HepG2 (cell line): ENCODE data around the gene KRTAP5-8. TPM values are rescaled to one million over a fixed set of nuclear protein-coding genes. Genes with fewer than 3 reads are reported as not detected.

ENCODE experiments used
- ATAC-seq: fragments of 200-7000 bp; cut with Tn5 transposase; 3 replicates; pipeline ENCODE4 v1.9.1; 2020; ENCODE audit warnings: mild to moderate bottlenecking, moderate library complexity
- BruUV-seq: library from RNA; stranded (reverse); fragments of 400-500 nt; replicated peaks from 2 replicates; lab custom pipeline; 2021; lab: Mats Ljungman, UMichigan
- CTCF ChIA-PET: fragments of 300-600 bp; formaldehyde crosslinking; extraction: SDS; loops from one replicate; lab custom pipeline; 2021; ENCODE audit warnings: low total read pairs, inconsistent platforms, low intra/inter-chr PET ratio; lab: Yijun Ruan, JAX
- POLR2A ChIA-PET: fragments of 350-600 bp; sonication (Branson Sonifier 250); formaldehyde crosslinking; loops from one replicate; lab custom pipeline; 2020; ENCODE audit warnings: antibody characterized with exemption, inconsistent platforms; lab: Yijun Ruan, JAX
- DNase-seq: peaks from one replicate; pipeline ENCODE4 v3.0.0-alpha.2; 2015; ENCODE audit warnings: low spot score
- FAIRE-seq: peaks from 3 replicates; lab custom pipeline; 2011; peaks lifted over from hg19 to GRCh38; lab: Jason Lieb, UNC
- H2AFZ ChIP-seq: one replicate; pipeline ENCODE4 v1.6.1; 2011; ENCODE audit warnings: low read length, inconsistent platforms
- H3K27ac ChIP-seq: fragments of 300-600 bp; 3 replicates; pipeline ENCODE4 v1.8.0; 2011; ENCODE audit warnings: mixed run types, mild to moderate bottlenecking, mixed read lengths, low read length, inconsistent platforms; ENCODE audit not compliant: insufficient read depth; ENCODE audit errors: extremely low read length
- H3K27me3 ChIP-seq, 2 experiments: fragments of 200-600 bp in 1 of 2; 2 replicates in 1 of 2; 3 replicates in 1 of 2; pipeline versions ENCODE4 v1.6.0 to v1.8.0; 2011; ENCODE audit warnings: low read length in 2 of 2, mild to moderate bottlenecking in 2 of 2, moderate library complexity in 2 of 2, inconsistent platforms in 1 of 2; ENCODE audit not compliant: insufficient read depth in 2 of 2, control insufficient read depth in 1 of 2
- H3K36me3 ChIP-seq, 2 experiments: fragments of 200-600 bp in 1 of 2; replicated peaks in 1 of 2; 2 replicates in 1 of 2; 3 replicates in 1 of 2; pipeline versions ENCODE4 v1.5.1 to v1.8.0; 2011; ENCODE audit warnings: low read length in 2 of 2, inconsistent platforms in 1 of 2; ENCODE audit not compliant: insufficient read depth in 2 of 2, control insufficient read depth in 1 of 2
- H3K4me1 ChIP-seq: 2 replicates; pipeline ENCODE4 v1.5.1; 2012; ENCODE audit warnings: low read length, inconsistent platforms; ENCODE audit not compliant: insufficient read depth
- H3K4me2 ChIP-seq: 2 replicates; pipeline ENCODE4 v1.6.0; 2011; ENCODE audit warnings: low read depth, low read length, inconsistent platforms
- H3K4me3 ChIP-seq, 3 experiments: fragments of 200-600 bp in 1 of 3; sonication (generic), shearing (Covaris generic) in 1 of 3; replicated peaks in 1 of 3; 2 replicates each; pipeline ENCODE4 v1.5.1; 2011 to 2016; ENCODE audit warnings: low read length in 3 of 3, inconsistent platforms in 2 of 3, low read depth in 2 of 3, mild to moderate bottlenecking in 2 of 3, control low read depth in 1 of 3, mixed read lengths in 1 of 3; ENCODE audit not compliant: insufficient read depth in 1 of 3
- H3K79me2 ChIP-seq: one replicate; pipeline ENCODE4 v1.6.1; 2011; ENCODE audit warnings: low read length, inconsistent platforms; ENCODE audit not compliant: insufficient read depth
- H3K9ac ChIP-seq: 2 replicates; pipeline ENCODE4 v1.6.0; 2011; ENCODE audit warnings: mild to moderate bottlenecking, low read depth, low read length, inconsistent platforms; ENCODE audit not compliant: insufficient read depth
- H3K9me3 ChIP-seq: 2 replicates; pipeline ENCODE4 v1.5.1; 2012; ENCODE audit warnings: mild to moderate bottlenecking, low read length
- H4K20me1 ChIP-seq: 2 replicates; pipeline ENCODE4 v1.6.0; 2011; ENCODE audit warnings: inconsistent platforms, mild to moderate bottlenecking, low read length, moderate library complexity; ENCODE audit not compliant: insufficient read depth
- CCAR2 ChIP-seq: fragments of 200-400 bp; formaldehyde crosslinking; optimal IDR thresholded peaks from 2 replicates; pipeline ENCODE3; 2018; ENCODE audit warnings: low read depth, mild to moderate bottlenecking, low read length, moderate library complexity
- CREM ChIP-seq, 2 experiments: sonication (generic) in 1 of 2; formaldehyde crosslinking in 1 of 2; IDR thresholded peaks; 2 replicates each; pipeline versions ENCODE4 v1.4.0 to v1.6.1; 2016 to 2020; ENCODE audit warnings: antibody characterized with exemption in 1 of 2, mild to moderate bottlenecking in 1 of 2, missing genetic modification reagents in 1 of 2
- DNMT1 ChIP-seq: sonication (generic); formaldehyde crosslinking; IDR thresholded peaks from 2 replicates; pipeline ENCODE4 v1.5.1; 2020; ENCODE audit warnings: mild to moderate bottlenecking, missing genetic modification reagents
- RAD51 ChIP-seq: fragments of 450-650 bp; IDR thresholded peaks from 2 replicates; pipeline ENCODE4 v1.6.1; 2016; ENCODE audit warnings: borderline replicate concordance
- SMAD1 ChIP-seq: sonication (generic); formaldehyde crosslinking; IDR thresholded peaks from 2 replicates; pipeline ENCODE4 v1.4.0; 2020; ENCODE audit warnings: missing genetic modification reagents, low read depth, mild to moderate bottlenecking, borderline replicate concordance
- SMYD3 ChIP-seq: sonication (generic); formaldehyde crosslinking; IDR thresholded peaks from 2 replicates; pipeline ENCODE4 v1.8.1; 2023; ENCODE audit warnings: mild to moderate bottlenecking, missing genetic modification reagents
- TARDBP ChIP-seq: sonication (generic); formaldehyde crosslinking; IDR thresholded peaks from 2 replicates; pipeline ENCODE4 v1.8.0; 2022; ENCODE audit warnings: mild to moderate bottlenecking, missing genetic modification reagents
- TRIM24 ChIP-seq: sonication (generic); formaldehyde crosslinking; IDR thresholded peaks from 2 replicates; pipeline ENCODE4 v1.8.0; 2022; ENCODE audit warnings: mild to moderate bottlenecking, missing genetic modification reagents
- ZFP62 ChIP-seq: sonication (generic); formaldehyde crosslinking; IDR thresholded peaks from 2 replicates; pipeline ENCODE4 v1.4.0; 2020; ENCODE audit warnings: missing genetic modification reagents
- ZNF24 ChIP-seq: fragments of 450-650 bp; IDR thresholded peaks from 2 replicates; pipeline ENCODE4 v1.6.1; 2017; ENCODE audit warnings: antibody characterized with exemption, mild to moderate bottlenecking
- ZNF292 ChIP-seq: sonication (generic); formaldehyde crosslinking; IDR thresholded peaks from 2 replicates; pipeline ENCODE4 v1.8.1; 2022; ENCODE audit warnings: mild to moderate bottlenecking, low read depth, missing genetic modification reagents, borderline replicate concordance
- ZSCAN12 ChIP-seq: sonication (generic); formaldehyde crosslinking; IDR thresholded peaks from 2 replicates; pipeline ENCODE4 v1.9.0; 2021; ENCODE audit warnings: mild to moderate bottlenecking, missing genetic modification reagents
- ZSCAN31 ChIP-seq: sonication (generic); formaldehyde crosslinking; IDR thresholded peaks from 2 replicates; pipeline ENCODE4 v1.5.0; 2020; ENCODE audit warnings: low read depth, mild to moderate bottlenecking, missing genetic modification reagents
- WGBS: methylation state at CpG from one replicate; pipeline ENCODE4 v1.1.6; 2017; ENCODE audit warnings: low lambda C conversion rate; 5-methylcytosine and 5-hydroxymethylcytosine counted together
- in situ Hi-C: cut with HindIII; loops from 2 replicates; pipeline ENCODE4 v1.10.0; 2017; ENCODE audit warnings: low pct_unique_long_range_greater_than_20kb; ENCODE audit not compliant: extremely low pct_ligation_motif_present
- intact Hi-C: fragments of 100-400 bp; cut with micrococcal nuclease; formaldehyde crosslinking; loops from one replicate; pipeline ENCODE4 v1.10.0; 2022; ENCODE audit not compliant: unreplicated experiment
- polyA plus RNA-seq, 8 experiments: library from polyadenylated mRNA; depleted of rRNA in 3 of 8; stranded (reverse) in 7 of 8; unstranded in 1 of 8; fragments of >200 nt; fragmentation: Illumina TruSeq in 4 of 8; extraction: Trizol in 4 of 8; gene quantifications; 2 replicates each; pipeline versions ENCODE4 v1.2.1 to v1.2.3, GENCODE V29; 2011 to 2016; ENCODE audit warnings: low read depth in 4 of 8, missing spikeins in 1 of 8, mixed read lengths in 1 of 8; ENCODE audit not compliant: insufficient read depth in 1 of 8
- total RNA-seq, 5 experiments: library from RNA; depleted of rRNA; stranded (reverse); fragments of >200 nt; fragmentation: Illumina TruSeq; extraction: Trizol; gene quantifications; 2 replicates each; pipeline ENCODE4 v1.2.3, GENCODE V29; 2016; ENCODE audit warnings: low read depth in 1 of 5
- TF ChIP-seq, protein P1 (sequence below): sonication (generic); formaldehyde crosslinking; IDR thresholded peaks from 2 replicates; pipeline ENCODE4 v1.5.1; 2020; ENCODE audit warnings: mild to moderate bottlenecking, missing genetic modification reagents, moderate library complexity
- TF ChIP-seq, protein P2 (sequence below): sonication (generic); formaldehyde crosslinking; IDR thresholded peaks from 2 replicates; pipeline ENCODE4 v1.5.1; 2020; ENCODE audit warnings: missing genetic modification reagents, mild to moderate bottlenecking, borderline replicate concordance
- TF ChIP-seq, protein P3 (sequence below), 2 experiments: fragments of 450-650 bp in 1 of 2; sonication (generic) in 1 of 2; formaldehyde crosslinking; IDR thresholded peaks; 2 replicates each; pipeline versions ENCODE4 v1.5.0 to v1.8.0; 2020 to 2022; ENCODE audit warnings: mild to moderate bottlenecking in 1 of 2, missing genetic modification reagents in 1 of 2
- TF ChIP-seq, protein P4 (sequence below): sonication (generic); formaldehyde crosslinking; IDR thresholded peaks from 2 replicates; pipeline ENCODE4 v1.8.1; 2023; ENCODE audit warnings: missing genetic modification reagents, inconsistent platforms, borderline replicate concordance

The KRTAP5-8 gene
- total and polyA plus RNA-seq, 2 of the 13 experiments (the other 11 are each of a cell fraction or from before 2014, with no cell fraction given) = 0.20 TPM; not detected in 1

DNA sequence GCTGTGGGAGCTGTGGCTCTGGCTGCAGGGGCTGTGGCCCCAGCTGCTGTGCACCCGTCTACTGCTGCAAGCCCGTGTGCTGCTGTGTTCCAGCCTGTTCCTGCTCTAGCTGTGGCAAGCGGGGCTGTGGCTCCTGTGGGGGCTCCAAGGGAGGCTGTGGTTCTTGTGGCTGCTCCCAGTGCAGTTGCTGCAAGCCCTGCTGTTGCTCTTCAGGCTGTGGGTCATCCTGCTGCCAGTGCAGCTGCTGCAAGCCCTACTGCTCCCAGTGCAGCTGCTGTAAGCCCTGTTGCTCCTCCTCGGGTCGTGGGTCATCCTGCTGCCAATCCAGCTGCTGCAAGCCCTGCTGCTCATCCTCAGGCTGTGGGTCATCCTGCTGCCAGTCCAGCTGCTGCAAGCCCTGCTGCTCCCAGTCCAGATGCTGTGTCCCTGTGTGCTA lies 10.9 kb downstream of the KRTAP5-8 start:
- CTCF ChIA-PET = no interaction called here
- ATAC-seq = peak; percentile 82
- BruUV-seq = no TSS peak
- Histone ChIP-seq H3K4me2 (peak overlapping the region; percentile 67), H3K27me3 (no peaks in the 10 kb centered on the region), H3K4me1 (peaks cover 80% of the 10 kb centered on the region), H3K27ac (no peak overlapping the region), H3K79me2 (no peaks in the 10 kb centered on the region), H2AFZ (no peak overlapping the region), H3K4me3 (peak overlapping the region in 2 of 3 experiments; percentile 41 to 52; a peak in 3 of 6 replicates), H4K20me1 (no peaks in the 10 kb centered on the region), H3K36me3 (no peaks in the 10 kb centered on the region), H3K9me3 (no peaks in the 10 kb centered on the region), H3K9ac (0 out of 2 replicates have a peak overlapping the region, but pooled peaks have one; percentile 10)
- POLR2A ChIA-PET = interaction anchor here (2.2 kb wide), 1 partner anchor 14 kb away, joined by 6 read pairs; no protein-coding TSS in a partner anchor
- in situ Hi-C loops (no loop called here), intact Hi-C loops (no loop called here)
- no CpG with 5 or more reads among the region's 5 CpGs for WGBS
- FAIRE-seq = no peak
- DNase-seq = no peak
- TF ChIP-seq DNMT1 (CRISPR knock-in tag) (0 out of 2 replicates have a peak, but pooled peaks have one; percentile 43), TARDBP (no peak), ZNF24 (no peak), CCAR2 (no peak), CREM (IDR thresholded peaks at IDR 0.05) (no peak), CREM (CRISPR knock-in tag; IDR thresholded peaks at IDR 0.05) (no peak), RAD51 (no peak), ZNF292 (CRISPR knock-in tag) (peak; percentile 96), ZFP62 (CRISPR knock-in tag) (no peak), SMYD3 (CRISPR knock-in tag) (no peak), ZSCAN31 (CRISPR knock-in tag) (0 out of 2 replicates have a peak, but pooled peaks have one; percentile 30), ZSCAN12 (CRISPR knock-in tag) (no peak), SMAD1 (CRISPR knock-in tag) (0 out of 2 replicates have a peak, but pooled peaks have one; percentile 60), TRIM24 (no peak)
- TF ChIP-seq, protein P1, sequence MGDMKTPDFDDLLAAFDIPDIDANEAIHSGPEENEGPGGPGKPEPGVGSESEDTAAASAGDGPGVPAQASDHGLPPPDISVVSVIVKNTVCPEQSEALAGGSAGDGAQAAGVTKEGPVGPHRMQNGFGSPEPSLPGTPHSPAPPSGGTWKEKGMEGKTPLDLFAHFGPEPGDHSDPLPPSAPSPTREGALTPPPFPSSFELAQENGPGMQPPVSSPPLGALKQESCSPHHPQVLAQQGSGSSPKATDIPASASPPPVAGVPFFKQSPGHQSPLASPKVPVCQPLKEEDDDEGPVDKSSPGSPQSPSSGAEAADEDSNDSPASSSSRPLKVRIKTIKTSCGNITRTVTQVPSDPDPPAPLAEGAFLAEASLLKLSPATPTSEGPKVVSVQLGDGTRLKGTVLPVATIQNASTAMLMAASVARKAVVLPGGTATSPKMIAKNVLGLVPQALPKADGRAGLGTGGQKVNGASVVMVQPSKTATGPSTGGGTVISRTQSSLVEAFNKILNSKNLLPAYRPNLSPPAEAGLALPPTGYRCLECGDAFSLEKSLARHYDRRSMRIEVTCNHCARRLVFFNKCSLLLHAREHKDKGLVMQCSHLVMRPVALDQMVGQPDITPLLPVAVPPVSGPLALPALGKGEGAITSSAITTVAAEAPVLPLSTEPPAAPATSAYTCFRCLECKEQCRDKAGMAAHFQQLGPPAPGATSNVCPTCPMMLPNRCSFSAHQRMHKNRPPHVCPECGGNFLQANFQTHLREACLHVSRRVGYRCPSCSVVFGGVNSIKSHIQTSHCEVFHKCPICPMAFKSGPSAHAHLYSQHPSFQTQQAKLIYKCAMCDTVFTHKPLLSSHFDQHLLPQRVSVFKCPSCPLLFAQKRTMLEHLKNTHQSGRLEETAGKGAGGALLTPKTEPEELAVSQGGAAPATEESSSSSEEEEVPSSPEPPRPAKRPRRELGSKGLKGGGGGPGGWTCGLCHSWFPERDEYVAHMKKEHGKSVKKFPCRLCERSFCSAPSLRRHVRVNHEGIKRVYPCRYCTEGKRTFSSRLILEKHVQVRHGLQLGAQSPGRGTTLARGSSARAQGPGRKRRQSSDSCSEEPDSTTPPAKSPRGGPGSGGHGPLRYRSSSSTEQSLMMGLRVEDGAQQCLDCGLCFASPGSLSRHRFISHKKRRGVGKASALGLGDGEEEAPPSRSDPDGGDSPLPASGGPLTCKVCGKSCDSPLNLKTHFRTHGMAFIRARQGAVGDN = peak; percentile 83
- TF ChIP-seq, protein P2, sequence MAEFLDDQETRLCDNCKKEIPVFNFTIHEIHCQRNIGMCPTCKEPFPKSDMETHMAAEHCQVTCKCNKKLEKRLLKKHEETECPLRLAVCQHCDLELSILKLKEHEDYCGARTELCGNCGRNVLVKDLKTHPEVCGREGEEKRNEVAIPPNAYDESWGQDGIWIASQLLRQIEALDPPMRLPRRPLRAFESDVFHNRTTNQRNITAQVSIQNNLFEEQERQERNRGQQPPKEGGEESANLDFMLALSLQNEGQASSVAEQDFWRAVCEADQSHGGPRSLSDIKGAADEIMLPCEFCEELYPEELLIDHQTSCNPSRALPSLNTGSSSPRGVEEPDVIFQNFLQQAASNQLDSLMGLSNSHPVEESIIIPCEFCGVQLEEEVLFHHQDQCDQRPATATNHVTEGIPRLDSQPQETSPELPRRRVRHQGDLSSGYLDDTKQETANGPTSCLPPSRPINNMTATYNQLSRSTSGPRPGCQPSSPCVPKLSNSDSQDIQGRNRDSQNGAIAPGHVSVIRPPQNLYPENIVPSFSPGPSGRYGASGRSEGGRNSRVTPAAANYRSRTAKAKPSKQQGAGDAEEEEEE (CRISPR knock-in tag) = no peak
- TF ChIP-seq, protein P3, sequence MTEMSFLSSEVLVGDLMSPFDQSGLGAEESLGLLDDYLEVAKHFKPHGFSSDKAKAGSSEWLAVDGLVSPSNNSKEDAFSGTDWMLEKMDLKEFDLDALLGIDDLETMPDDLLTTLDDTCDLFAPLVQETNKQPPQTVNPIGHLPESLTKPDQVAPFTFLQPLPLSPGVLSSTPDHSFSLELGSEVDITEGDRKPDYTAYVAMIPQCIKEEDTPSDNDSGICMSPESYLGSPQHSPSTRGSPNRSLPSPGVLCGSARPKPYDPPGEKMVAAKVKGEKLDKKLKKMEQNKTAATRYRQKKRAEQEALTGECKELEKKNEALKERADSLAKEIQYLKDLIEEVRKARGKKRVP (CRISPR knock-in tag; IDR thresholded peaks at IDR 0.05) = no peak
- TF ChIP-seq, protein P4, sequence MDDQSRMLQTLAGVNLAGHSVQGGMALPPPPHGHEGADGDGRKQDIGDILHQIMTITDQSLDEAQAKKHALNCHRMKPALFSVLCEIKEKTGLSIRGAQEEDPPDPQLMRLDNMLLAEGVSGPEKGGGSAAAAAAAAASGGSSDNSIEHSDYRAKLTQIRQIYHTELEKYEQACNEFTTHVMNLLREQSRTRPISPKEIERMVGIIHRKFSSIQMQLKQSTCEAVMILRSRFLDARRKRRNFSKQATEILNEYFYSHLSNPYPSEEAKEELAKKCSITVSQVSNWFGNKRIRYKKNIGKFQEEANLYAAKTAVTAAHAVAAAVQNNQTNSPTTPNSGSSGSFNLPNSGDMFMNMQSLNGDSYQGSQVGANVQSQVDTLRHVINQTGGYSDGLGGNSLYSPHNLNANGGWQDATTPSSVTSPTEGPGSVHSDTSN (CRISPR knock-in tag) = no peak
